DOHH2 (cell line): ENCODE results near the gene ATP6V0B.
A peak's percentile ranks its signal among the peaks of the same experiment; 100 is the strongest.

Source experiments
- H3F3A ChIP-seq: fragments of 200-600 bp; sonication (generic), shearing (Covaris generic); 2 replicates; pipeline ENCODE4 v1.6.0; 2016; ENCODE audit warnings: antibody characterized with exemption, mild to moderate bottlenecking; ENCODE audit not compliant: control insufficient read depth, insufficient read depth
- H3K27ac ChIP-seq: fragments of 200-600 bp; sonication (generic); 2 replicates; pipeline ENCODE4 v1.5.1; 2014; ENCODE audit warnings: low read depth, mild to moderate bottlenecking, low read length, moderate library complexity
- H3K27me3 ChIP-seq: fragments of 200-600 bp; sonication (generic); 2 replicates; pipeline ENCODE4 v1.6.1; 2014; ENCODE audit warnings: mild to moderate bottlenecking, low read length, mixed read lengths; ENCODE audit not compliant: control insufficient read depth
- H3K36me3 ChIP-seq: fragments of 200-600 bp; sonication (generic); 2 replicates; pipeline ENCODE4 v1.6.1; 2014; ENCODE audit warnings: mild to moderate bottlenecking, low read length, moderate library complexity, mixed read lengths; ENCODE audit not compliant: control insufficient read depth
- H3K4me1 ChIP-seq: fragments of 200-600 bp; sonication (generic); 2 replicates; pipeline ENCODE4 v1.6.1; 2014; ENCODE audit warnings: mild to moderate bottlenecking, low read length, mixed read lengths; ENCODE audit not compliant: control insufficient read depth
- H3K4me2 ChIP-seq: fragments of 200-600 bp; sonication (generic); 2 replicates; pipeline ENCODE4 v1.6.0; 2014; ENCODE audit warnings: mild to moderate bottlenecking, low read length, moderate library complexity
- H3K4me3 ChIP-seq: fragments of 200-600 bp; sonication (generic); 2 replicates; pipeline ENCODE4 v1.5.1; 2014; ENCODE audit warnings: mild to moderate bottlenecking, low read length, mixed read lengths
- H3K79me2 ChIP-seq: fragments of 200-600 bp; sonication (generic); 2 replicates; pipeline ENCODE4 v1.6.1; 2014; ENCODE audit warnings: mild to moderate bottlenecking, low read length, mixed read lengths; ENCODE audit not compliant: control insufficient read depth
- H3K9me2 ChIP-seq: fragments of 200-600 bp; sonication (generic); replicated peaks from 2 replicates; pipeline ENCODE4 v1.6.1; 2014; ENCODE audit warnings: mild to moderate bottlenecking, low read length, mixed read lengths; ENCODE audit not compliant: control insufficient read depth
- H3K9me3 ChIP-seq: fragments of 200-600 bp; sonication (generic); 2 replicates; pipeline ENCODE4 v1.6.1; 2014; ENCODE audit warnings: antibody characterized with exemption, low read length, mixed read lengths; ENCODE audit not compliant: control insufficient read depth, insufficient read depth
- H4K20me1 ChIP-seq: fragments of 200-600 bp; sonication (generic); 2 replicates; pipeline ENCODE4 v1.6.0; 2014; ENCODE audit warnings: low read depth, mild to moderate bottlenecking, antibody characterized with exemption, low read length, moderate library complexity; ENCODE audit not compliant: control insufficient read depth, insufficient read depth
- CTCF ChIP-seq: fragments of 200-600 bp; sonication (generic); IDR thresholded peaks from one replicate; pipeline ENCODE4 v1.5.1; 2014; ENCODE audit warnings: antibody characterized with exemption, mild to moderate bottlenecking, low read depth, low read length; ENCODE audit not compliant: poor library complexity, severe bottlenecking
- EZH2phosphoT487 ChIP-seq: fragments of 200-600 bp; sonication (generic); IDR thresholded peaks from 2 replicates; pipeline ENCODE4 v1.6.1; 2017; ENCODE audit warnings: borderline replicate concordance, mild to moderate bottlenecking, antibody characterized with exemption, low read length, moderate library complexity, mixed read lengths

The ATP6V0B gene

GRCh38 chr1:43970502-43970901 is 4.3 kb upstream of the ATP6V0B start:
- H3K36me3 ChIP-seq, result peaks cover 42% of the 10 kb centered on the region
- peaks cover 29% of the 10 kb centered on the region for H3K79me2 ChIP-seq
- no peaks in the 10 kb centered on the region for H3K27me3 ChIP-seq
- H3F3A ChIP-seq, result peaks cover 12% of the 10 kb centered on the region; the same call in 1 of the 2 replicates
- H3K4me3 ChIP-seq, result peak overlapping the region; percentile 95
- peaks cover 25% of the 10 kb centered on the region for H3K4me1 ChIP-seq
- no peak for TF ChIP-seq EZH2phosphoT487
- TF ChIP-seq CTCF, result no peak
- H3K9me2 ChIP-seq, result no peaks in the 10 kb centered on the region
- no peak overlapping the region for H3K27ac ChIP-seq
- H4K20me1 ChIP-seq, result no peaks in the 10 kb centered on the region
- H3K4me2 ChIP-seq, result peak overlapping the region; percentile 89
- no peaks in the 10 kb centered on the region for H3K9me3 ChIP-seq

GRCh38 chr1:43970911-43971310 is 3.8 kb upstream of the ATP6V0B start:
- TF ChIP-seq EZH2phosphoT487 (no peak), CTCF (no peak)
- Histone ChIP-seq H3K4me1 (peaks cover 28% of the 10 kb centered on the region), H3K9me2 (no peaks in the 10 kb centered on the region), H3K9me3 (no peaks in the 10 kb centered on the region), H3K36me3 (peaks cover 45% of the 10 kb centered on the region), H3F3A (peaks cover 12% of the 10 kb centered on the region; the same call in 1 of the 2 replicates), H3K4me3 (peak overlapping the region; percentile 95), H3K27ac (no peak overlapping the region), H3K79me2 (peaks cover 33% of the 10 kb centered on the region), H4K20me1 (peaks cover 3% of the 10 kb centered on the region; the same call in 1 of the 2 replicates), H3K4me2 (peak overlapping the region; percentile 89), H3K27me3 (no peaks in the 10 kb centered on the region)

GRCh38 chr1:43971336-43971980 is 3.3 kb upstream of the ATP6V0B start:
- no peaks in the 10 kb centered on the region for H3K27me3 ChIP-seq
- peak overlapping the region; percentile 95 for H3K4me3 ChIP-seq
- no peak overlapping the region for H3K27ac ChIP-seq
- H3K36me3 ChIP-seq, result peaks cover 50% of the 10 kb centered on the region
- peak overlapping the region; percentile 89 for H3K4me2 ChIP-seq
- H3K9me3 ChIP-seq, result no peaks in the 10 kb centered on the region
- no peak for TF ChIP-seq EZH2phosphoT487
- TF ChIP-seq CTCF, result no peak
- H3F3A ChIP-seq, result peaks cover 12% of the 10 kb centered on the region; the same call in 1 of the 2 replicates
- H4K20me1 ChIP-seq, result peaks cover 8% of the 10 kb centered on the region; the same call in 1 of the 2 replicates
- H3K79me2 ChIP-seq, result peaks cover 38% of the 10 kb centered on the region
- H3K4me1 ChIP-seq, result peaks cover 33% of the 10 kb centered on the region
- no peaks in the 10 kb centered on the region for H3K9me2 ChIP-seq
